ENCODE results near the gene TRHDE.

The TRHDE gene

GRCh38 chr12:72673853-72674252, 401.7 kb downstream of the TRHDE start:
- TF ChIP-seq, protein P1, sequence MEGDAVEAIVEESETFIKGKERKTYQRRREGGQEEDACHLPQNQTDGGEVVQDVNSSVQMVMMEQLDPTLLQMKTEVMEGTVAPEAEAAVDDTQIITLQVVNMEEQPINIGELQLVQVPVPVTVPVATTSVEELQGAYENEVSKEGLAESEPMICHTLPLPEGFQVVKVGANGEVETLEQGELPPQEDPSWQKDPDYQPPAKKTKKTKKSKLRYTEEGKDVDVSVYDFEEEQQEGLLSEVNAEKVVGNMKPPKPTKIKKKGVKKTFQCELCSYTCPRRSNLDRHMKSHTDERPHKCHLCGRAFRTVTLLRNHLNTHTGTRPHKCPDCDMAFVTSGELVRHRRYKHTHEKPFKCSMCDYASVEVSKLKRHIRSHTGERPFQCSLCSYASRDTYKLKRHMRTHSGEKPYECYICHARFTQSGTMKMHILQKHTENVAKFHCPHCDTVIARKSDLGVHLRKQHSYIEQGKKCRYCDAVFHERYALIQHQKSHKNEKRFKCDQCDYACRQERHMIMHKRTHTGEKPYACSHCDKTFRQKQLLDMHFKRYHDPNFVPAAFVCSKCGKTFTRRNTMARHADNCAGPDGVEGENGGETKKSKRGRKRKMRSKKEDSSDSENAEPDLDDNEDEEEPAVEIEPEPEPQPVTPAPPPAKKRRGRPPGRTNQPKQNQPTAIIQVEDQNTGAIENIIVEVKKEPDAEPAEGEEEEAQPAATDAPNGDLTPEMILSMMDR (IDR thresholded peaks at IDR 0.05; ENCODE audit: low read depth, low read length, missing control alignments): no peak
- DNase-seq (ENCODE audit: extremely low read depth, low read depth): no peak
- H3K4me3 ChIP-seq (replicated peaks; ENCODE audit: low read depth, low read length): no peak overlapping the region

- no peak for DNase-seq (ENCODE audit: extremely low read depth, low read depth)
- no peak overlapping the region for H3K4me3 ChIP-seq (replicated peaks; ENCODE audit: low read depth, low read length)
- TF ChIP-seq, protein P1 (IDR thresholded peaks at IDR 0.05; ENCODE audit: low read depth, low read length, missing control alignments): no peak
Observed at GRCh38 chr12:72676556-72676955, 404.4 kb downstream of the TRHDE start.

- DNase-seq (ENCODE audit: extremely low read depth, low read depth): no peak
- no peak overlapping the region for H3K4me3 ChIP-seq (replicated peaks; ENCODE audit: low read depth, low read length)
- TF ChIP-seq, protein P1 (IDR thresholded peaks at IDR 0.05; ENCODE audit: low read depth, low read length, missing control alignments): no peak
Observed at GRCh38 chr12:72677139-72677538, 405.0 kb downstream of the TRHDE start.

DNA sequence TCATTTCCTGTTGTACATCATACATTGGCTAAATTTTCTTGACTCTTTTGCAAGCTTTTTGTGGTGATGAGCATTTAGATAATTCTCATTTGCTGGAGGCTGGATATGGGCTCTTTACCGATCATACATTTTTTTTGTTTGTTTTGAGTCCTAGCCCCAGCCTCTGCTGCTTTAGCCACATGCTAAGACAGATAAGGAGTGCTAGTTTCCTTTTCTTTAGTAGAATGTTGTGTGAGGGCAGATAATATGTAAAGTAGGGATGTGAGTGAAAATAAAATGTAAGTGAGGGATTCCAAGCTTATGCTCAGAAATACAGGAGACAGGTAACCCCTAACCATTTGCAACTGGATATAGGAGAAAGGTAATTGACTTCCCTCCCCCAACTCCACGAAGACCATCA, 405.7 kb downstream of the TRHDE start:
- H3K4me3 ChIP-seq (replicated peaks; ENCODE audit: low read depth, low read length): no peak overlapping the region
- no peak for DNase-seq (ENCODE audit: extremely low read depth, low read depth)
- TF ChIP-seq, protein P1 (IDR thresholded peaks at IDR 0.05; ENCODE audit: low read depth, low read length, missing control alignments): no peak

DNA sequence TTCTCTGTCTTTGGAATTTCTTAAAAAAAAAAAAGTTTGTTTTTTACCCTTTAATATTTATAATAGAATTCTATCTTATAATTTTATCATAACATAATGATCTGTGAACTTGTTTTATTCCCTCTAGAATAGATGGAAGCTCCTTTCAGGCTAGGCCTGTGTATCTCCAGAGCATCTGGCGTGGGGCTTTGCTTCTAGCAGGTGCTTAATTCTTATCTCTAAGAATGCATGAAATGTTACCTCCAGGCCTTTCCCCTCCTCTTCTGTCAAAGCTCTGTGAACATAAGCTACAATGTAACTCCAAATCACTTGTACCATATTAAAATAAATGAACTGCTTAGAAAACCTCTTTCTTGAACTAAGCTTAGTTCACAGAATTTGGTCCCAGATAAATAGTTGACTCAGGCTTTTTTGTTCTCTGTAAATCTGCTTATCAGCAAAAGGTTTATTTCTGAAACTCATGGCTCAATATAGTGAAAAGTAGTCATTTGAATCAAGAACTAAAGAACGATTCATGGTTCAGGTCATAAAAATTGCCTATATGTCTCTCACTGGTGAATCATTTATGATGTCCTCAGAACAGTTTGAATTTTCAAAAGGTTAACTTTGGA, 407.1 kb downstream of the TRHDE start:
- DNase-seq (ENCODE audit: extremely low read depth, low read depth): no peak
- H3K4me3 ChIP-seq (replicated peaks; ENCODE audit: low read depth, low read length): no peak overlapping the region
- TF ChIP-seq, protein P1 (IDR thresholded peaks at IDR 0.05; ENCODE audit: low read depth, low read length, missing control alignments): no peak

DNA sequence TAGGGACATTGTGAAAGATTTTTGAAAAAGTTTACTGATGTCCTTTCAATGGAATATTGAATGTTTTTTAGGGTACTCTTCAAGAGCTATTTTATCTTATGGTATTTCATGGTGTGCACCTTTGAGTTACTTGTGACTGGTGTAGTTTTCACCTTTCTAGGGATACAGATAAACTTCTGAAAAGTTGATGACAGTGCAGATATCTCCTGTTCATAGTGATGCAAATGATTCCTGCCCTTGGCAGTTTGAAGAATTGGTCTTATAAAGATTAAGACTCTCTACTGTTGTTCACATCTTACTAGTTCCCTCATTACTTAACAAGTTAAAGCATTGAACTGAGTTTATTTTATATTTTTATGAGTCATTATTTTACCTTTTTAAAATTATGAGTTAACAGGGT, 408.9 kb downstream of the TRHDE start:
- DNase-seq (ENCODE audit: extremely low read depth, low read depth): no peak
- no peak overlapping the region for H3K4me3 ChIP-seq (replicated peaks; ENCODE audit: low read depth, low read length)
- TF ChIP-seq, protein P1 (IDR thresholded peaks at IDR 0.05; ENCODE audit: low read depth, low read length, missing control alignments): no peak

- H3K4me3 ChIP-seq (replicated peaks; ENCODE audit: low read depth, low read length): no peak overlapping the region
- no peak for DNase-seq (ENCODE audit: extremely low read depth, low read depth)
- TF ChIP-seq, protein P1 (IDR thresholded peaks at IDR 0.05; ENCODE audit: low read depth, low read length, missing control alignments): no peak
Observed at GRCh38 chr12:72684491-72684890, 412.3 kb downstream of the TRHDE start.
